ENCODE results near the gene SMC6.

DNA sequence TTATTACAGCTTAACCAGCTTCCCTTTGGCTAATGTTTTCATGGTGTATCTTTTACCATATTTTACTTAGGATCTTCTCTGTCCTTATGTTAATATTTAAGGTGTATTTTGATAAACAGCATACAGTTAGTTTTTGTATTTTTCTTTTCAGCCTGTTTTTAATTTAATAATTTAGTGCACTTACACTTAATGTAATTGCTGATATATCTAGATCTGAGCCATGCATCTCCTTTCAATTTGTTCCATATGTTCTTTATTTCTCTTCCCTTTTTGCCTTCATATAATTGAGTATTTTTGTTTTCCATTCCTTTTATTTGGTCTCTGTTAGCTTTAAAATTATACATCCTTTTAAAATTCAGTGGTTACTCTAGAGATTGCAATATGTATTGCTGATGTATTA, 78.8 kb downstream of the SMC6 start:
- TF ChIP-seq POLR2A (IDR thresholded peaks at IDR 0.05) (no peak), POLR2AphosphoS5 (IDR thresholded peaks at IDR 0.05) (no peak)

Measured in transverse colon (tissue), 3 donors.